ENCODE results near the gene ZNF787.

Gene ZNF787

GRCh38 chr19:56101746-56102535 lies 19.2 kb downstream of the ZNF787 start:
- ATAC-seq, result no peak
- TF ChIP-seq ESRRG (CRISPR knock-in tag; IDR thresholded peaks at IDR 0.05), result no peak
- no peak for TF ChIP-seq TSHZ2 (CRISPR knock-in tag; IDR thresholded peaks at IDR 0.05)
- no peak for TF ChIP-seq SNAI2 (CRISPR knock-in tag; IDR thresholded peaks at IDR 0.05)
- TF ChIP-seq CSDC2 (CRISPR knock-in tag; IDR thresholded peaks at IDR 0.05), result no peak
- no peak for TF ChIP-seq PPARA (CRISPR knock-in tag; IDR thresholded peaks at IDR 0.05; ENCODE audit: borderline replicate concordance)
- TF ChIP-seq ZFP30 (CRISPR knock-in tag; IDR thresholded peaks at IDR 0.05), result no peak
- TF ChIP-seq ZFP3 (CRISPR knock-in tag; IDR thresholded peaks at IDR 0.05), result no peak
- TF ChIP-seq ZC3H10 (CRISPR knock-in tag; IDR thresholded peaks at IDR 0.05), result no peak
- TF ChIP-seq POU6F1 (CRISPR knock-in tag; IDR thresholded peaks at IDR 0.05; ENCODE audit: borderline replicate concordance, low read depth), result no peak
- TF ChIP-seq ZNF8 (CRISPR knock-in tag; IDR thresholded peaks at IDR 0.05), result no peak
- no peak for TF ChIP-seq CREB5 (CRISPR knock-in tag; IDR thresholded peaks at IDR 0.05; ENCODE audit: low read depth)

GRCh38 chr19:56101095-56101494 lies 20.0 kb downstream of the ZNF787 start:
- ATAC-seq, result no peak
- TF ChIP-seq CSDC2 (CRISPR knock-in tag; IDR thresholded peaks at IDR 0.05) (no peak), TSHZ2 (CRISPR knock-in tag; IDR thresholded peaks at IDR 0.05) (no peak), ZNF70 (CRISPR knock-in tag; IDR thresholded peaks at IDR 0.05) (no peak), ZFP3 (CRISPR knock-in tag; IDR thresholded peaks at IDR 0.05) (no peak), PPARA (CRISPR knock-in tag; IDR thresholded peaks at IDR 0.05; ENCODE audit: borderline replicate concordance) (no peak), ESRRG (CRISPR knock-in tag; IDR thresholded peaks at IDR 0.05) (no peak), TCF4 (CRISPR knock-in tag; IDR thresholded peaks at IDR 0.05; ENCODE audit: borderline replicate concordance) (no peak), TOX (CRISPR knock-in tag; IDR thresholded peaks at IDR 0.05; ENCODE audit: borderline replicate concordance) (no peak), GLIS3 (CRISPR knock-in tag; IDR thresholded peaks at IDR 0.05) (no peak), ZC3H10 (CRISPR knock-in tag; IDR thresholded peaks at IDR 0.05) (no peak), ARNTL (CRISPR knock-in tag; IDR thresholded peaks at IDR 0.05; ENCODE audit: borderline replicate concordance, low read depth) (no peak), BACH2 (CRISPR knock-in tag; IDR thresholded peaks at IDR 0.05; ENCODE audit: borderline replicate concordance) (no peak), PATZ1 (CRISPR knock-in tag; IDR thresholded peaks at IDR 0.05; ENCODE audit: borderline replicate concordance) (no peak), POU6F1 (CRISPR knock-in tag; IDR thresholded peaks at IDR 0.05; ENCODE audit: borderline replicate concordance, low read depth) (no peak), ISL1 (CRISPR knock-in tag; IDR thresholded peaks at IDR 0.05) (no peak), ZNF8 (CRISPR knock-in tag; IDR thresholded peaks at IDR 0.05) (no peak), CREB5 (CRISPR knock-in tag; IDR thresholded peaks at IDR 0.05; ENCODE audit: low read depth) (no peak), OSR1 (CRISPR knock-in tag; IDR thresholded peaks at IDR 0.05) (no peak)

Data from SK-N-SH treated with all-trans-retinoic acid at 6 μM for 48 hours (cell line).